ENCODE measurements around the gene WASF2. TPM values are rescaled to one million over a fixed set of nuclear protein-coding genes. Genes with fewer than 3 reads are reported as not detected.
A peak's percentile ranks its signal among the peaks of the same experiment; 100 is the strongest.

The WASF2 gene
- total and polyA plus RNA-seq, 2 of the 4 experiments (the other 2 are of a cell fraction): 7.9 to 45.4 TPM

DNA sequence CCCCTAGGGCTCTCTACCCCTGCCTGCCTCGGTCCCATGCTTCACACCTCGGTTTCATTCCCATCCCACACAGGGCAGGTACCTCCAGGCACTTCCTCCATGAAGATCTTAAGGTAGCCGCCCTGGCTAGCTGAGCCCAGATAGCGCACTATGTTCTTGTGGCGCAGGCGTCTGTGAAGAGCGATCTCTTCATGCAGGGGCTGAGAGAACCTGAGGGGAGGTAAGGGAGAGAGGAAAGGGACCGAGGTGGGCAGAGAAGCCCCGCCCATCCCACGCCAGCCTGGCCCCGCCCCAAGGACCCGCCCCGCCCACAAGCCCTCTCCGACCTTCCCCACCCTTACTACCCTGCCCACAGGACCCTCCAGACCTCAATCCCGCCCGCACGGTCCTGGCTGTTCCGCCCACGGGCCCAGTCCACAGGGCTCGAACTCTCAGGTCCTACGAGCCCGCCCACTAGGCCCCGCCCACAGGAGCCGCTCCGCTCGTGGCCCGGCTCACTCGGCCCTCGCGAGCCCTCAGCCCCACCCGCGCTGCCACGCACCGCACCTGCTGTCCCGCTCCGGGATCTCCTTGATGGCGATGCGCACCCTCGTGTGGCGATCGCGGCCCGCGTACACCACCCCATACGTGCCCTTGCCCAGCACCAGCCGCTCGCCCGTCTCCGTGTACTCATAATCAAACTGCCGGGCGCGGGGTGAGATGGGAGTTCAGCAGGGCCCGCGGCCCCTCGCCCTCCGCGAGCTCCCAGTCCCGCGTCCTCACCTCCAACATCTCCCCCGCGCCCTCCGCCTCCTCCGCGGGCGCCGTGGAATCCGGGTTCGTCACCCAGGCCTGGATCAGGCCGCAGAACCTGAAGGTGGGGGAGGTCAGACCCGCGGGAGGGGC lies 129.6 kb downstream of the WASF2 start:
- H3K27me3 ChIP-seq (ENCODE audit: control insufficient read depth, insufficient read depth, low read length): no peaks in the 10 kb centered on the region
- H4K20me1 ChIP-seq (ENCODE audit: insufficient read depth, low read length): no peaks in the 10 kb centered on the region
- H3K9me3 ChIP-seq (ENCODE audit: control insufficient read depth, insufficient read depth, low read length): no peaks in the 10 kb centered on the region
- no peak overlapping the region for H3K4ac ChIP-seq (ENCODE audit: low read depth, low read length)
- intact Hi-C loops (cut with micrococcal nuclease) (no loop called here), in situ Hi-C loops (cut with MboI; ENCODE audit: low sequenced_read_pairs) (no loop called here), dilution Hi-C loops (cut with HindIII; ENCODE audit: low sequenced_read_pairs, unreplicated experiment) (no loop called here)
- no peak overlapping the region; the same call in 1 of the 2 replicates for H2BK20ac ChIP-seq (ENCODE audit: low read depth, low read length)
- no peak overlapping the region for H3K23ac ChIP-seq (ENCODE audit: low read depth, low read length)
- H3K27ac ChIP-seq (ENCODE audit: insufficient read depth, low read length): no peak overlapping the region
- no peak overlapping the region for H2BK5ac ChIP-seq (ENCODE audit: low read depth, low read length, poor library complexity, severe bottlenecking)
- ChIA-PET POLR2A (ENCODE audit: unreplicated experiment) (no interaction called here), CTCF (no interaction called here)
- 50% methylated on average over 32 of the region's 71 CpGs; no CpG with 5 or more reads in 1 of the 2 experiments for WGBS, 2 experiments (ENCODE audit: extremely low coverage in 2 of 2, insufficient read length in 1 of 2)
- H3K9ac ChIP-seq (ENCODE audit: low read depth, low read length): no peak overlapping the region
- no peak overlapping the region for H2AFZ ChIP-seq (replicated peaks; ENCODE audit: low read length, poor library complexity)
- no peak overlapping the region for H3K14ac ChIP-seq (replicated peaks; ENCODE audit: low read depth, low read length)
- H3K36me3 ChIP-seq (ENCODE audit: control insufficient read depth, insufficient read depth, low read length): peaks cover 52% of the 10 kb centered on the region
- H2AK9ac ChIP-seq (replicated peaks; ENCODE audit: low read depth, low read length, poor library complexity): peak overlapping the region; percentile 26
- H3K9me1 ChIP-seq (ENCODE audit: insufficient read depth, low read length): peaks cover 12% of the 10 kb centered on the region
- no peak overlapping the region for H3K4me2 ChIP-seq (ENCODE audit: low read depth, low read length)
- no peak for DNase-seq
- no peak overlapping the region for H4K91ac ChIP-seq (ENCODE audit: insufficient read depth, low read depth, low read length)
- ATAC-seq (ENCODE audit: low read depth): no peak
- H4K8ac ChIP-seq (ENCODE audit: low read depth in 2 of 2, low read length in 2 of 2): no peak overlapping the region
- peaks cover 6 to 13% of the 10 kb centered on the region in 2 experiments; a peak in 3 of 4 replicates for H3K79me1 ChIP-seq (ENCODE audit: low read depth in 1 of 2, low read length in 2 of 2)
- no peak overlapping the region for H2BK120ac ChIP-seq (ENCODE audit: low read depth, low read length)
- H4K5ac ChIP-seq (ENCODE audit: low read depth, low read length): no peak overlapping the region
- no peak overlapping the region; the same call in 1 of the 2 replicates for H2AK5ac ChIP-seq (ENCODE audit: low read depth, low read length)
- no TSS peak for BruUV-seq (replicated peaks)
- TF ChIP-seq MAFK (IDR thresholded peaks at IDR 0.05; ENCODE audit: low read depth, low read length) (no peak), CHD1 (IDR thresholded peaks at IDR 0.05; ENCODE audit: low read depth, low read length) (no peak), USF2 (IDR thresholded peaks at IDR 0.05; ENCODE audit: low read depth, low read length) (no peak), CEBPB (IDR thresholded peaks at IDR 0.05; ENCODE audit: low read depth, low read length) (no peak), MAZ (IDR thresholded peaks at IDR 0.05; ENCODE audit: borderline replicate concordance, low read depth, low read length) (no peak), FOS (IDR thresholded peaks at IDR 0.05; ENCODE audit: low read depth, low read length) (no peak), POLR2A (IDR thresholded peaks at IDR 0.05; ENCODE audit: low read depth, low read length) (no peak)
- TF ChIP-seq, protein P1, sequence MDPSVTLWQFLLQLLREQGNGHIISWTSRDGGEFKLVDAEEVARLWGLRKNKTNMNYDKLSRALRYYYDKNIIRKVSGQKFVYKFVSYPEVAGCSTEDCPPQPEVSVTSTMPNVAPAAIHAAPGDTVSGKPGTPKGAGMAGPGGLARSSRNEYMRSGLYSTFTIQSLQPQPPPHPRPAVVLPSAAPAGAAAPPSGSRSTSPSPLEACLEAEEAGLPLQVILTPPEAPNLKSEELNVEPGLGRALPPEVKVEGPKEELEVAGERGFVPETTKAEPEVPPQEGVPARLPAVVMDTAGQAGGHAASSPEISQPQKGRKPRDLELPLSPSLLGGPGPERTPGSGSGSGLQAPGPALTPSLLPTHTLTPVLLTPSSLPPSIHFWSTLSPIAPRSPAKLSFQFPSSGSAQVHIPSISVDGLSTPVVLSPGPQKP (IDR thresholded peaks at IDR 0.05; ENCODE audit: borderline replicate concordance, low read depth, low read length): no peak
- no peak overlapping the region for H2BK15ac ChIP-seq (ENCODE audit: low read depth, low read length)
- H3K4me1 ChIP-seq (ENCODE audit: control insufficient read depth, insufficient read depth, low read length): peaks cover 7% of the 10 kb centered on the region; the same call in 1 of the 2 replicates
- no peak overlapping the region for H3K4me3 ChIP-seq (ENCODE audit: insufficient read depth, low read depth, low read length)
- H3K18ac ChIP-seq (ENCODE audit: low read depth, low read length): no peak overlapping the region
- H3K56ac ChIP-seq (ENCODE audit: extremely low read depth, insufficient read depth, low read length): no peak overlapping the region
